Measurements from ENCODE around the gene ZNF670.

ZNF670 gene

GRCh38 chr1:247103859-247104591 is 25.4 kb upstream of the ZNF670 start, which contains the start of gene ZNF669:
TSS of gene ZNF669 (minus strand) at chr1:247104356. CDS start at chr1:247104199, 157 bp downstream.
- DNase-seq, result peak; percentile 81 to 90 (median 86)

GRCh38 chr1:247102381-247102780 is 23.8 kb upstream of the ZNF670 start:
- no peak for DNase-seq

- no peak for DNase-seq
These were observed 22.2 kb upstream of the ZNF670 start for GRCh38 chr1:247100676-247101279.

- no peak for DNase-seq
These were observed 18.3 kb upstream of the ZNF670 start for GRCh38 chr1:247096958-247097357.

GRCh38 chr1:247096544-247096943 is 17.9 kb upstream of the ZNF670 start:
- no peak for DNase-seq

- DNase-seq, result no peak
These were observed 17.5 kb upstream of the ZNF670 start for GRCh38 chr1:247096112-247096511.

- DNase-seq, result no peak
These were observed 11.8 kb upstream of the ZNF670 start for GRCh38 chr1:247090455-247090854.

- DNase-seq, result no peak
These were observed 11.2 kb upstream of the ZNF670 start for GRCh38 chr1:247089616-247090375.

- no peak for DNase-seq
These were observed 10.4 kb upstream of the ZNF670 start for GRCh38 chr1:247088967-247089366.

- DNase-seq, result no peak
These were observed 8.6 kb upstream of the ZNF670 start for GRCh38 chr1:247087256-247087655.

GRCh38 chr1:247085310-247085709 is 6.7 kb upstream of the ZNF670 start:
- DNase-seq, result no peak

GRCh38 chr1:247084771-247085170 is 6.2 kb upstream of the ZNF670 start:
- DNase-seq, result no peak

GRCh38 chr1:247079141-247079874 is 697 bp upstream of the ZNF670 start:
- peak in 3 of 6 experiments; percentile 5 to 18 (median 10) for DNase-seq

GRCh38 chr1:247077876-247078257 is 744 bp downstream of the ZNF670 start:
- peak in 1 of 6 experiments; percentile 49 for DNase-seq

- DNase-seq, result no peak
These were observed 1.4 kb downstream of the ZNF670 start for GRCh38 chr1:247077213-247077612.

- no peak for DNase-seq
These were observed 8.0 kb downstream of the ZNF670 start for GRCh38 chr1:247070645-247071044.

GRCh38 chr1:247064304-247064703 is 14.3 kb downstream of the ZNF670 start:
- DNase-seq, result no peak

GRCh38 chr1:247060771-247061170 is 17.8 kb downstream of the ZNF670 start:
- DNase-seq, result no peak

GRCh38 chr1:247056071-247056470 is 22.5 kb downstream of the ZNF670 start:
- DNase-seq, result no peak

- no peak for DNase-seq
These were observed 23.6 kb downstream of the ZNF670 start for GRCh38 chr1:247054992-247055415.

GRCh38 chr1:247047702-247048101 is 30.9 kb downstream of the ZNF670 start:
- no peak for DNase-seq

GRCh38 chr1:247047260-247047659 is 31.4 kb downstream of the ZNF670 start:
- DNase-seq, result no peak

GRCh38 chr1:247043406-247043805 is 35.2 kb downstream of the ZNF670 start:
- no peak for DNase-seq
